Measurements from ENCODE around the gene TPRG1. TPM values are rescaled to one million over a fixed set of nuclear protein-coding genes. Genes with fewer than 3 reads are reported as not detected.

The TPRG1 gene
- total and polyA plus RNA-seq, 2 of the 4 experiments (the other 2 are of a cell fraction), result 0.17 TPM; not detected in 1

DNA sequence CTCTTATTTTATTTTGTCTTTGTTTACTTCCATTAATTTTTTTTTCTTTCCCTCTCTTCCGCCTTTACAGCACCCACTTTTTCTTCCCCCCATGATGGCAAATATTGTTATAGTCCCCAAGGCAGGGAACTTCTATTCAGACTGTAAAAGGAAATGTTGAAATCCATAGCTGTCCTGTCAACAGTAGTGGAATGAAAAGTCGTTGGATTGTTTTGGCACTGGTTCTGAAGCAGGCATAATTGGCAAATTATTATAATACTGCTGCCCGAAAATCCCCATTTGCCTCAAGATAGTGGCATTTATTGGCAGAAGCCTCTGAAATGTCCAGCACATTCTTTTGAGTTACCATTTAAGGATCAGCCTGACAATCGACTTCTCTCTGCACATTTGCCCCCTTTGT, 150.6 kb downstream of the TPRG1 start:
- Histone ChIP-seq H4K20me1 (ENCODE audit: insufficient read depth, low read length) (no peaks in the 10 kb centered on the region), H3K27me3 (ENCODE audit: control insufficient read depth, insufficient read depth, low read length) (peaks cover 2% of the 10 kb centered on the region; the same call in 1 of the 2 replicates), H3K9ac (ENCODE audit: low read depth, low read length) (no peak overlapping the region), H4K8ac (ENCODE audit: low read depth in 2 of 2, low read length in 2 of 2) (no peak overlapping the region), H3K4me1 (ENCODE audit: control insufficient read depth, insufficient read depth, low read length) (peaks cover 1% of the 10 kb centered on the region; the same call in 1 of the 2 replicates), H2BK15ac (ENCODE audit: low read depth, low read length) (no peak overlapping the region), H3K18ac (ENCODE audit: low read depth, low read length) (no peak overlapping the region), H3K4ac (ENCODE audit: low read depth, low read length) (no peak overlapping the region), H3K27ac (ENCODE audit: insufficient read depth, low read length) (no peak overlapping the region), H4K91ac (ENCODE audit: insufficient read depth, low read depth, low read length) (no peak overlapping the region), H2AK9ac (replicated peaks; ENCODE audit: low read depth, low read length, poor library complexity) (no peak overlapping the region), H3K9me3 (ENCODE audit: control insufficient read depth, insufficient read depth, low read length) (no peaks in the 10 kb centered on the region), H2BK120ac (ENCODE audit: low read depth, low read length) (no peak overlapping the region), H4K5ac (ENCODE audit: low read depth, low read length) (no peak overlapping the region), H3K56ac (ENCODE audit: extremely low read depth, insufficient read depth, low read length) (no peak overlapping the region), H3K23ac (ENCODE audit: low read depth, low read length) (no peak overlapping the region), H3K4me2 (ENCODE audit: low read depth, low read length) (no peak overlapping the region), H3K79me1 (ENCODE audit: low read depth in 1 of 2, low read length in 2 of 2) (no peaks in the 10 kb centered on the region), H3K9me1 (ENCODE audit: insufficient read depth, low read length) (no peaks in the 10 kb centered on the region), H3K4me3 (ENCODE audit: insufficient read depth, low read depth, low read length) (no peak overlapping the region), H2AFZ (replicated peaks; ENCODE audit: low read length, poor library complexity) (no peak overlapping the region), H2BK5ac (ENCODE audit: low read depth, low read length, poor library complexity, severe bottlenecking) (no peak overlapping the region), H2BK20ac (ENCODE audit: low read depth, low read length) (no peak overlapping the region), H3K36me3 (ENCODE audit: control insufficient read depth, insufficient read depth, low read length) (no peaks in the 10 kb centered on the region), H2AK5ac (ENCODE audit: low read depth, low read length) (no peak overlapping the region), H3K14ac (replicated peaks; ENCODE audit: low read depth, low read length) (no peak overlapping the region)
- intact Hi-C loops (cut with micrococcal nuclease) (no loop called here), in situ Hi-C loops (cut with MboI; ENCODE audit: low sequenced_read_pairs) (no loop called here), dilution Hi-C loops (cut with HindIII; ENCODE audit: low sequenced_read_pairs, unreplicated experiment) (no loop called here)
- CTCF ChIA-PET, result interaction anchor here (1.6 kb wide), 1 partner anchor 9 kb away, joined by 5 read pairs; no protein-coding TSS in a partner anchor
- BruUV-seq (replicated peaks), result no TSS peak
- WGBS, 2 experiments (ENCODE audit: extremely low coverage in 2 of 2, insufficient read length in 1 of 2), result no CpG with 5 or more reads among the region's 4 CpGs
- POLR2A ChIA-PET (ENCODE audit: unreplicated experiment), result no interaction called here
- no peak for DNase-seq
- no peak for TF ChIP-seq NFE2L2 (IDR thresholded peaks at IDR 0.05; ENCODE audit: low read depth, low read length)
- no peak for TF ChIP-seq MAZ (IDR thresholded peaks at IDR 0.05; ENCODE audit: borderline replicate concordance, low read depth, low read length)
- TF ChIP-seq, protein P1, sequence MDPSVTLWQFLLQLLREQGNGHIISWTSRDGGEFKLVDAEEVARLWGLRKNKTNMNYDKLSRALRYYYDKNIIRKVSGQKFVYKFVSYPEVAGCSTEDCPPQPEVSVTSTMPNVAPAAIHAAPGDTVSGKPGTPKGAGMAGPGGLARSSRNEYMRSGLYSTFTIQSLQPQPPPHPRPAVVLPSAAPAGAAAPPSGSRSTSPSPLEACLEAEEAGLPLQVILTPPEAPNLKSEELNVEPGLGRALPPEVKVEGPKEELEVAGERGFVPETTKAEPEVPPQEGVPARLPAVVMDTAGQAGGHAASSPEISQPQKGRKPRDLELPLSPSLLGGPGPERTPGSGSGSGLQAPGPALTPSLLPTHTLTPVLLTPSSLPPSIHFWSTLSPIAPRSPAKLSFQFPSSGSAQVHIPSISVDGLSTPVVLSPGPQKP (IDR thresholded peaks at IDR 0.05; ENCODE audit: borderline replicate concordance, low read depth, low read length), result no peak
- TF ChIP-seq, protein P2, sequence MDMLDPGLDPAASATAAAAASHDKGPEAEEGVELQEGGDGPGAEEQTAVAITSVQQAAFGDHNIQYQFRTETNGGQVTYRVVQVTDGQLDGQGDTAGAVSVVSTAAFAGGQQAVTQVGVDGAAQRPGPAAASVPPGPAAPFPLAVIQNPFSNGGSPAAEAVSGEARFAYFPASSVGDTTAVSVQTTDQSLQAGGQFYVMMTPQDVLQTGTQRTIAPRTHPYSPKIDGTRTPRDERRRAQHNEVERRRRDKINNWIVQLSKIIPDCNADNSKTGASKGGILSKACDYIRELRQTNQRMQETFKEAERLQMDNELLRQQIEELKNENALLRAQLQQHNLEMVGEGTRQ (IDR thresholded peaks at IDR 0.05; ENCODE audit: low read depth, low read length), result no peak
- TF ChIP-seq MAFK (IDR thresholded peaks at IDR 0.05; ENCODE audit: low read depth, low read length), result no peak
- no peak for TF ChIP-seq BHLHE40 (IDR thresholded peaks at IDR 0.05; ENCODE audit: low read depth, low read length)
- no peak for TF ChIP-seq CEBPB (IDR thresholded peaks at IDR 0.05; ENCODE audit: low read depth, low read length)
- no peak for TF ChIP-seq FOS (IDR thresholded peaks at IDR 0.05; ENCODE audit: low read depth, low read length)
- ATAC-seq (ENCODE audit: low read depth), result no peak
